ENCODE results near the gene BNIP1.

GRCh38 chr5:173101245-173101644 is 43.1 kb upstream of the BNIP1 start:
- TF ChIP-seq CTCF (IDR thresholded peaks at IDR 0.05; ENCODE audit: low read depth, low read length, poor library complexity, severe bottlenecking), result no peak
- no peak for TF ChIP-seq EZH2phosphoT487 (IDR thresholded peaks at IDR 0.05; ENCODE audit: borderline replicate concordance, low read length)
